ENCODE results near the gene KIF26B.

Gene KIF26B

DNA sequence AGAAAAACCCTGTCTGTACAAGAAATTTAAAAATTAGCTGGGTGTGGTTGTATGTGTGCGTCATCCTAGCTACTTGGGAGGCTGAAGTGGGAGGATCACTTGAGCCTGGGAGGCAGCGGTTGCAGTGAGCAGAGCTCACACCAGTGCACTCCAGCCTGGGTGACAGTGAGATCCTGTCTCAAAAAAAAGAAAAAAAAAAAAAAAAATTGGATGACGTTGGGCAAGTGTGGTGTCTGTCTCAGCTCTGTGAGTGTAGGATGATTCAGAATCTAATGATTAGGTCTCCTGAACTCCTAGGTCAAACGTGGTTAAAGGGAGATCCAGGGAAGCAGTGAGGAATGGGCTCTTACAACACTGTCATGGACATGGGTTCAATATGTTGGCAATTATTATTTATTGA is 435.9 kb downstream of the KIF26B start:
- no peaks in the 10 kb centered on the region for H3K36me3 ChIP-seq (replicated peaks)
- in situ Hi-C loops (cut with HindIII; ENCODE audit: low pct_ligation_motif_present, low sequenced_read_pairs) = no loop called here
- no peak overlapping the region for H3K27ac ChIP-seq
- H3K4me3 ChIP-seq (ENCODE audit: low read depth, low read length) = no peak overlapping the region
- no peak for TF ChIP-seq CTCF (IDR thresholded peaks at IDR 0.05; ENCODE audit: low read depth, low read length, missing control alignments)
- no peaks in the 10 kb centered on the region for H3K27me3 ChIP-seq (replicated peaks)
- no peak for DNase-seq

DNA sequence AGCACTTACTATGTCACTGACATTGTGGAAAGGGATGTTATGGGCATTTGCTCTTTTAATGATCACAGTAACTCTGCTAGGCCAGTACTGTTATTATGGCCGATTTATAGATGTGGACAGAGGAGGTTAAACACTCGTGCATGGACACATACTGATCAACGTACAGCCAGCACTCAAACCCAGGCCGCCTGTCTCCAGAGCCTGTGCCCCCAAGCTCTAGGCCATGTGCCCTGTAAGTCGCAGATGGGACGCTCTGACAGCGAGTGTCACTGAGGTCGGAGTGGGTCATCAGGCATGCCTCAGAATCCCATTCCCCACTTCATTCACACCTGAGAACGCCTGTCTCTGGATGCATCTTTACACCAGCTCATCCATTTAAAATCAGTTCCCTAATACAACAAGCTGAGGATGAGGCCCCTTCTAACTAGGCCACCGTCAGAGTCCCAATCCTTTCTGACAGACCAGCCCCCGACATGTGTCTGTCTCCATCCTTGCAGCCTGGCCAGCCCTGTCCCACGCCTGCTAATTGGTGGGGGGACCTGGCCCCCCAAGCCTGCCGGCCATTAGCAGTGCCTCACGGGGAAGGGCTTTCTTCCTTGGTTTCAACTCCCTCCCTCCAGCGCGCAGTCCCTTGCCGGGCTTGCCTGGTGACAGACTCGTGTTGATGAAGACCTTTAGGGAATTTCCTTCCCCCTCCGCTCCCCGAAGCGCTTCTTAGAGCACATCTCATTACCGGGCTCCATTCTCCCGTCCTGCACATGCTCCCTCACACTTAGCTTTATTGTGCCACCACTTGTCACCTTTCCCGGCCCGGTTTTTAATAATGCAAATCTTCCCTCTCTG is 436.8 kb downstream of the KIF26B start:
- in situ Hi-C loops (cut with HindIII; ENCODE audit: low pct_ligation_motif_present, low sequenced_read_pairs) = no loop called here
- H3K27me3 ChIP-seq (replicated peaks) = no peaks in the 10 kb centered on the region
- DNase-seq = no peak
- no peak for TF ChIP-seq CTCF (IDR thresholded peaks at IDR 0.05; ENCODE audit: low read depth, low read length, missing control alignments)
- no peak overlapping the region for H3K4me3 ChIP-seq (ENCODE audit: low read depth, low read length)
- H3K36me3 ChIP-seq (replicated peaks) = no peaks in the 10 kb centered on the region
- no peak overlapping the region for H3K27ac ChIP-seq

GRCh38 chr1:245592189-245592460 is 437.3 kb downstream of the KIF26B start:
- TF ChIP-seq CTCF (IDR thresholded peaks at IDR 0.05; ENCODE audit: low read depth, low read length, missing control alignments) = no peak
- H3K27ac ChIP-seq = no peak overlapping the region
- no peaks in the 10 kb centered on the region for H3K36me3 ChIP-seq (replicated peaks)
- H3K4me3 ChIP-seq (ENCODE audit: low read depth, low read length) = no peak overlapping the region
- no peak for DNase-seq
- in situ Hi-C loops (cut with HindIII; ENCODE audit: low pct_ligation_motif_present, low sequenced_read_pairs) = no loop called here
- no peaks in the 10 kb centered on the region for H3K27me3 ChIP-seq (replicated peaks)

DNA sequence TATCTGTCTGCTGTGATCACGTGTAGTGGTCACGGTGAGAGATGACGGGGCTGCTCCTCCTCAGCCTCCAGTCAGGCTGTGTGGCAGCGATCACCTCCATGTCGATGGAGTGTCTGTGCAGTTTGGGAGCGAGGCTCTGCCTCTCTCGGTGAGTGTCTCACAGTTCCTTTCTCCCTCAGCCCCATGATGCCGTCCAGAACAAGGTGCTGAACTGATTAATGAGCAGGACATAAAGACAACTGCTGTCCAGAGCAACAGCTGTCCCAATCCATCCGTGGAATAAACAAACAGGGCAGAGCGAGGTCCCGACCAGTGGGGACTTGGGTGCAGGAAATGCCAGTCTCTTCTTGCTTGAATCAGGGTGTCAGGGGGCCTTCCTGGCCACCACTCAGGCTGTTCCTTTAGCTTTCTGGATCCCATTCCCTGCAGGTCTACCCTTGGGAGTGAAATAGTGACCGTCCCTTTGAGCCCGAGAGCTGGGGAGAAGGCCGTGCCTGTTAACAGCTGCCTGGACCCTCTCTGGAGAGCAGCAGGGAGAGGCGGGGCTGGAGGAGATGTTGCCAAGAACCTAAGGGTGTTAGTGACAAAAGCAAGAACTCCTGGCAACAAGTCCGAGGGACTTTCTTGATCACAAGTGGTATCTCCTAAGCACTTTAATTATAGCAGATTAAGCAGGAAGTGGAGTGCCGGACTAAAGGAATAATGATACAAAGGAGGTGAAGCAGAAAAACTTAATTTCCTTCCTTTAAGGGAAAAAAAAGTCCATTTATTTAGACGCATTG is 443.9 kb downstream of the KIF26B start:
- Histone ChIP-seq H3K27me3 (replicated peaks) (no peaks in the 10 kb centered on the region), H3K36me3 (replicated peaks) (no peaks in the 10 kb centered on the region), H3K27ac (no peak overlapping the region), H3K4me3 (ENCODE audit: low read depth, low read length) (no peak overlapping the region)
- in situ Hi-C loops (cut with HindIII; ENCODE audit: low pct_ligation_motif_present, low sequenced_read_pairs) = no loop called here
- DNase-seq = no peak
- TF ChIP-seq CTCF (IDR thresholded peaks at IDR 0.05; ENCODE audit: low read depth, low read length, missing control alignments) = no peak

- in situ Hi-C loops (cut with HindIII; ENCODE audit: low pct_ligation_motif_present, low sequenced_read_pairs) = no loop called here
- no peak overlapping the region for H3K27ac ChIP-seq
- TF ChIP-seq CTCF (IDR thresholded peaks at IDR 0.05; ENCODE audit: low read depth, low read length, missing control alignments) = no peak
Observed at GRCh38 chr1:245599371-245600174, 444.8 kb downstream of the KIF26B start.

More at GRCh38 chr1:245599371-245600174, 444.8 kb downstream of the KIF26B start:
- Histone ChIP-seq H3K27me3 (replicated peaks) (no peaks in the 10 kb centered on the region), H3K4me3 (ENCODE audit: low read depth, low read length) (no peak overlapping the region), H3K36me3 (replicated peaks) (no peaks in the 10 kb centered on the region)
- DNase-seq = peak; percentile 31

Measured in brain microvascular endothelial cell (primary cell).